ENCODE results near the gene RPS27L. TPM values are rescaled to one million over a fixed set of nuclear protein-coding genes. Genes with fewer than 3 reads are reported as not detected.
A peak's percentile ranks its signal among the peaks of the same experiment; 100 is the strongest.

The RPS27L gene
- total RNA-seq, result 167 and 179 TPM in 2 replicates

- Mint-ChIP-seq H3K9me3 (no peaks in the 10 kb centered on the region), H3K27me3 (no peaks in the 10 kb centered on the region), H3K36me3 (ENCODE audit: low read depth) (peaks cover 30% of the 10 kb centered on the region), H3K4me1 (peaks cover 16% of the 10 kb centered on the region), H3K4me3 (peak within 1 kb of the TSS; percentile 100), H3K27ac (peak within 1 kb of the TSS; percentile 100)
- peak; percentile 97 for DNase-seq
- intact Hi-C loops (cut with micrococcal nuclease), result loop anchor here (1.0 to 5.0 kb wide), 7 partner anchors 20 to 245 kb away; partner anchors contain the start of genes APH1B, LACTB and RAB8B
Observed at GRCh38 chr15:63157118-63157843, at the start of gene RPS27L. TSS of gene RPS27L (minus strand) at chr15:63157477. CDS start at chr15:63157405, 72 bp downstream.

GRCh38 chr15:63206079-63206478, 48.8 kb upstream of the RPS27L start:
- DNase-seq, result no peak
- no peaks in the 10 kb centered on the region for H3K27me3 Mint-ChIP-seq
- H3K4me1 Mint-ChIP-seq, result peaks cover 67% of the 10 kb centered on the region
- no peak overlapping the region for H3K27ac Mint-ChIP-seq
- H3K36me3 Mint-ChIP-seq (ENCODE audit: low read depth), result peaks cover 51% of the 10 kb centered on the region
- H3K4me3 Mint-ChIP-seq, result no peak overlapping the region
- peaks cover 16% of the 10 kb centered on the region for H3K9me3 Mint-ChIP-seq
- intact Hi-C loops (cut with micrococcal nuclease), result no loop called here

GRCh38 chr15:63203451-63204090, 46.3 kb upstream of the RPS27L start:
- intact Hi-C loops (cut with micrococcal nuclease), result no loop called here
- no peaks in the 10 kb centered on the region for H3K27me3 Mint-ChIP-seq
- H3K27ac Mint-ChIP-seq, result peak overlapping the region; percentile 4
- no peak overlapping the region for H3K4me3 Mint-ChIP-seq
- DNase-seq, result peak; percentile 71
- peaks cover 58% of the 10 kb centered on the region for H3K36me3 Mint-ChIP-seq (ENCODE audit: low read depth)
- H3K4me1 Mint-ChIP-seq, result peaks cover 70% of the 10 kb centered on the region
- peaks cover 15% of the 10 kb centered on the region for H3K9me3 Mint-ChIP-seq

- peaks cover 71% of the 10 kb centered on the region for H3K4me1 Mint-ChIP-seq
- intact Hi-C loops (cut with micrococcal nuclease), result no loop called here
- peak overlapping the region; percentile 25 for H3K4me3 Mint-ChIP-seq
- H3K36me3 Mint-ChIP-seq (ENCODE audit: low read depth), result peaks cover 59% of the 10 kb centered on the region
- H3K9me3 Mint-ChIP-seq, result peaks cover 15% of the 10 kb centered on the region
- no peak for DNase-seq
- peak overlapping the region; percentile 75 for H3K27ac Mint-ChIP-seq
- H3K27me3 Mint-ChIP-seq, result no peaks in the 10 kb centered on the region
Observed at GRCh38 chr15:63202861-63203260, 45.6 kb upstream of the RPS27L start.

GRCh38 chr15:63200464-63201249, 43.4 kb upstream of the RPS27L start:
- peaks cover 53% of the 10 kb centered on the region for H3K36me3 Mint-ChIP-seq (ENCODE audit: low read depth)
- H3K4me3 Mint-ChIP-seq, result peak overlapping the region; percentile 24
- H3K27ac Mint-ChIP-seq, result peak overlapping the region; percentile 49
- intact Hi-C loops (cut with micrococcal nuclease), result no loop called here
- H3K9me3 Mint-ChIP-seq, result peaks cover 6% of the 10 kb centered on the region
- DNase-seq, result no peak
- no peaks in the 10 kb centered on the region for H3K27me3 Mint-ChIP-seq
- peaks cover 71% of the 10 kb centered on the region for H3K4me1 Mint-ChIP-seq

- Mint-ChIP-seq H3K27ac (peak overlapping the region; percentile 54), H3K9me3 (peaks cover 6% of the 10 kb centered on the region), H3K27me3 (no peaks in the 10 kb centered on the region), H3K36me3 (ENCODE audit: low read depth) (peaks cover 62% of the 10 kb centered on the region), H3K4me3 (peak overlapping the region; percentile 13), H3K4me1 (peaks cover 81% of the 10 kb centered on the region)
- DNase-seq, result no peak
- intact Hi-C loops (cut with micrococcal nuclease), result loop anchor here (1.0 to 10.0 kb wide), 2 partner anchors 14 to 276 kb away; no protein-coding TSS in a partner anchor
Observed at GRCh38 chr15:63198371-63199250, 41.3 kb upstream of the RPS27L start.

GRCh38 chr15:63197626-63198025, 40.3 kb upstream of the RPS27L start:
- no peak for DNase-seq
- H3K27me3 Mint-ChIP-seq, result no peaks in the 10 kb centered on the region
- intact Hi-C loops (cut with micrococcal nuclease), result loop anchor here (10.0 kb wide), 1 partner anchor 277 kb away; no protein-coding TSS in a partner anchor
- no peak overlapping the region for H3K4me3 Mint-ChIP-seq
- H3K4me1 Mint-ChIP-seq, result peaks cover 79% of the 10 kb centered on the region
- H3K27ac Mint-ChIP-seq, result peak overlapping the region; percentile 25
- peaks cover 6% of the 10 kb centered on the region for H3K9me3 Mint-ChIP-seq
- H3K36me3 Mint-ChIP-seq (ENCODE audit: low read depth), result peaks cover 64% of the 10 kb centered on the region

- peak overlapping the region; percentile 40 for H3K27ac Mint-ChIP-seq
- H3K4me3 Mint-ChIP-seq, result no peak overlapping the region
- peaks cover 6% of the 10 kb centered on the region for H3K9me3 Mint-ChIP-seq
- H3K27me3 Mint-ChIP-seq, result no peaks in the 10 kb centered on the region
- peaks cover 80% of the 10 kb centered on the region for H3K4me1 Mint-ChIP-seq
- intact Hi-C loops (cut with micrococcal nuclease), result loop anchor here (10.0 kb wide), 1 partner anchor 278 kb away; no protein-coding TSS in a partner anchor
- no peak for DNase-seq
- H3K36me3 Mint-ChIP-seq (ENCODE audit: low read depth), result peaks cover 65% of the 10 kb centered on the region
Observed at GRCh38 chr15:63196842-63197241, 39.6 kb upstream of the RPS27L start.

GRCh38 chr15:63195569-63196015, 38.3 kb upstream of the RPS27L start:
- intact Hi-C loops (cut with micrococcal nuclease), result loop anchor here (10.0 kb wide), 1 partner anchor 279 kb away; no protein-coding TSS in a partner anchor
- H3K27me3 Mint-ChIP-seq, result no peaks in the 10 kb centered on the region
- H3K9me3 Mint-ChIP-seq, result no peaks in the 10 kb centered on the region
- peak overlapping the region; percentile 72 for H3K4me3 Mint-ChIP-seq
- peak overlapping the region; percentile 74 for H3K27ac Mint-ChIP-seq
- no peak for DNase-seq
- peaks cover 76% of the 10 kb centered on the region for H3K4me1 Mint-ChIP-seq
- H3K36me3 Mint-ChIP-seq (ENCODE audit: low read depth), result peaks cover 65% of the 10 kb centered on the region

- intact Hi-C loops (cut with micrococcal nuclease), result loop anchor here (5.0 to 10.0 kb wide), 3 partner anchors 177 to 307 kb away; partner anchors contain the start of gene USP3
- Mint-ChIP-seq H3K36me3 (ENCODE audit: low read depth) (peaks cover 65% of the 10 kb centered on the region), H3K27me3 (no peaks in the 10 kb centered on the region), H3K27ac (peak overlapping the region; percentile 74), H3K4me3 (peak overlapping the region; percentile 72), H3K4me1 (peaks cover 71% of the 10 kb centered on the region), H3K9me3 (no peaks in the 10 kb centered on the region)
- DNase-seq, result no peak
Observed at GRCh38 chr15:63194880-63195568, 37.7 kb upstream of the RPS27L start.

- H3K4me3 Mint-ChIP-seq, result peak overlapping the region; percentile 92
- H3K9me3 Mint-ChIP-seq, result no peaks in the 10 kb centered on the region
- intact Hi-C loops (cut with micrococcal nuclease), result loop anchor here (5.0 to 10.0 kb wide), 3 partner anchors 178 to 308 kb away; partner anchors contain the start of gene USP3
- H3K27me3 Mint-ChIP-seq, result no peaks in the 10 kb centered on the region
- H3K27ac Mint-ChIP-seq, result peak overlapping the region; percentile 98
- no peak for DNase-seq
- peaks cover 64% of the 10 kb centered on the region for H3K36me3 Mint-ChIP-seq (ENCODE audit: low read depth)
- peaks cover 66% of the 10 kb centered on the region for H3K4me1 Mint-ChIP-seq
Observed at GRCh38 chr15:63194302-63194701, 37.0 kb upstream of the RPS27L start.

- Mint-ChIP-seq H3K4me1 (peaks cover 67% of the 10 kb centered on the region), H3K9me3 (no peaks in the 10 kb centered on the region), H3K27ac (peak overlapping the region; percentile 98), H3K36me3 (ENCODE audit: low read depth) (peaks cover 50% of the 10 kb centered on the region), H3K4me3 (peak overlapping the region; percentile 92), H3K27me3 (no peaks in the 10 kb centered on the region)
- intact Hi-C loops (cut with micrococcal nuclease), result loop anchor here (1.0 to 10.0 kb wide), 6 partner anchors 15 to 310 kb away; partner anchors contain the start of genes RPS27L and USP3
- peak; percentile 71 for DNase-seq
Observed at GRCh38 chr15:63192619-63193206, 35.4 kb upstream of the RPS27L start.

All from activated CD4-positive, alpha-beta T cell treated with anti-CD3 and anti-CD28 coated beads, Interleukin-2, amount 10 ng/mL, durations not matched to agents 24 days and 14 days (primary cell).